ENCODE data around the gene UBE2H.

- no peak for TF ChIP-seq SRF (IDR thresholded peaks at IDR 0.05; ENCODE audit: low read depth in 2 of 2, low read length in 2 of 2)
- TF ChIP-seq KDM1A (IDR thresholded peaks at IDR 0.05; ENCODE audit: borderline replicate concordance): no peak
- TF ChIP-seq, protein P1, sequence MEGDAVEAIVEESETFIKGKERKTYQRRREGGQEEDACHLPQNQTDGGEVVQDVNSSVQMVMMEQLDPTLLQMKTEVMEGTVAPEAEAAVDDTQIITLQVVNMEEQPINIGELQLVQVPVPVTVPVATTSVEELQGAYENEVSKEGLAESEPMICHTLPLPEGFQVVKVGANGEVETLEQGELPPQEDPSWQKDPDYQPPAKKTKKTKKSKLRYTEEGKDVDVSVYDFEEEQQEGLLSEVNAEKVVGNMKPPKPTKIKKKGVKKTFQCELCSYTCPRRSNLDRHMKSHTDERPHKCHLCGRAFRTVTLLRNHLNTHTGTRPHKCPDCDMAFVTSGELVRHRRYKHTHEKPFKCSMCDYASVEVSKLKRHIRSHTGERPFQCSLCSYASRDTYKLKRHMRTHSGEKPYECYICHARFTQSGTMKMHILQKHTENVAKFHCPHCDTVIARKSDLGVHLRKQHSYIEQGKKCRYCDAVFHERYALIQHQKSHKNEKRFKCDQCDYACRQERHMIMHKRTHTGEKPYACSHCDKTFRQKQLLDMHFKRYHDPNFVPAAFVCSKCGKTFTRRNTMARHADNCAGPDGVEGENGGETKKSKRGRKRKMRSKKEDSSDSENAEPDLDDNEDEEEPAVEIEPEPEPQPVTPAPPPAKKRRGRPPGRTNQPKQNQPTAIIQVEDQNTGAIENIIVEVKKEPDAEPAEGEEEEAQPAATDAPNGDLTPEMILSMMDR (IDR thresholded peaks at IDR 0.05 in 2 of 3, conservative IDR thresholded peaks at IDR 0.05 in 1 of 3; ENCODE audit: control insufficient read depth in 2 of 3, extremely low read depth in 1 of 3, insufficient read depth in 1 of 3, low read depth in 3 of 3, low read length in 3 of 3): no peak
- TF ChIP-seq TCF12 (IDR thresholded peaks at IDR 0.05; ENCODE audit: low read depth, low read length): no peak
- TF ChIP-seq SIN3A (IDR thresholded peaks at IDR 0.05; ENCODE audit: low read depth, low read length): no peak
- TF ChIP-seq GABPA (IDR thresholded peaks at IDR 0.05; ENCODE audit: low read depth): no peak
- no peak for TF ChIP-seq EZH2 (IDR thresholded peaks at IDR 0.05; ENCODE audit: borderline replicate concordance, control insufficient read depth, low read depth, low read length)
- TF ChIP-seq, protein P2, sequence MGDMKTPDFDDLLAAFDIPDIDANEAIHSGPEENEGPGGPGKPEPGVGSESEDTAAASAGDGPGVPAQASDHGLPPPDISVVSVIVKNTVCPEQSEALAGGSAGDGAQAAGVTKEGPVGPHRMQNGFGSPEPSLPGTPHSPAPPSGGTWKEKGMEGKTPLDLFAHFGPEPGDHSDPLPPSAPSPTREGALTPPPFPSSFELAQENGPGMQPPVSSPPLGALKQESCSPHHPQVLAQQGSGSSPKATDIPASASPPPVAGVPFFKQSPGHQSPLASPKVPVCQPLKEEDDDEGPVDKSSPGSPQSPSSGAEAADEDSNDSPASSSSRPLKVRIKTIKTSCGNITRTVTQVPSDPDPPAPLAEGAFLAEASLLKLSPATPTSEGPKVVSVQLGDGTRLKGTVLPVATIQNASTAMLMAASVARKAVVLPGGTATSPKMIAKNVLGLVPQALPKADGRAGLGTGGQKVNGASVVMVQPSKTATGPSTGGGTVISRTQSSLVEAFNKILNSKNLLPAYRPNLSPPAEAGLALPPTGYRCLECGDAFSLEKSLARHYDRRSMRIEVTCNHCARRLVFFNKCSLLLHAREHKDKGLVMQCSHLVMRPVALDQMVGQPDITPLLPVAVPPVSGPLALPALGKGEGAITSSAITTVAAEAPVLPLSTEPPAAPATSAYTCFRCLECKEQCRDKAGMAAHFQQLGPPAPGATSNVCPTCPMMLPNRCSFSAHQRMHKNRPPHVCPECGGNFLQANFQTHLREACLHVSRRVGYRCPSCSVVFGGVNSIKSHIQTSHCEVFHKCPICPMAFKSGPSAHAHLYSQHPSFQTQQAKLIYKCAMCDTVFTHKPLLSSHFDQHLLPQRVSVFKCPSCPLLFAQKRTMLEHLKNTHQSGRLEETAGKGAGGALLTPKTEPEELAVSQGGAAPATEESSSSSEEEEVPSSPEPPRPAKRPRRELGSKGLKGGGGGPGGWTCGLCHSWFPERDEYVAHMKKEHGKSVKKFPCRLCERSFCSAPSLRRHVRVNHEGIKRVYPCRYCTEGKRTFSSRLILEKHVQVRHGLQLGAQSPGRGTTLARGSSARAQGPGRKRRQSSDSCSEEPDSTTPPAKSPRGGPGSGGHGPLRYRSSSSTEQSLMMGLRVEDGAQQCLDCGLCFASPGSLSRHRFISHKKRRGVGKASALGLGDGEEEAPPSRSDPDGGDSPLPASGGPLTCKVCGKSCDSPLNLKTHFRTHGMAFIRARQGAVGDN (IDR thresholded peaks at IDR 0.05): no peak
- TF ChIP-seq SP1 (IDR thresholded peaks at IDR 0.05; ENCODE audit: low read depth, low read length): no peak
- TF ChIP-seq, protein P3, sequence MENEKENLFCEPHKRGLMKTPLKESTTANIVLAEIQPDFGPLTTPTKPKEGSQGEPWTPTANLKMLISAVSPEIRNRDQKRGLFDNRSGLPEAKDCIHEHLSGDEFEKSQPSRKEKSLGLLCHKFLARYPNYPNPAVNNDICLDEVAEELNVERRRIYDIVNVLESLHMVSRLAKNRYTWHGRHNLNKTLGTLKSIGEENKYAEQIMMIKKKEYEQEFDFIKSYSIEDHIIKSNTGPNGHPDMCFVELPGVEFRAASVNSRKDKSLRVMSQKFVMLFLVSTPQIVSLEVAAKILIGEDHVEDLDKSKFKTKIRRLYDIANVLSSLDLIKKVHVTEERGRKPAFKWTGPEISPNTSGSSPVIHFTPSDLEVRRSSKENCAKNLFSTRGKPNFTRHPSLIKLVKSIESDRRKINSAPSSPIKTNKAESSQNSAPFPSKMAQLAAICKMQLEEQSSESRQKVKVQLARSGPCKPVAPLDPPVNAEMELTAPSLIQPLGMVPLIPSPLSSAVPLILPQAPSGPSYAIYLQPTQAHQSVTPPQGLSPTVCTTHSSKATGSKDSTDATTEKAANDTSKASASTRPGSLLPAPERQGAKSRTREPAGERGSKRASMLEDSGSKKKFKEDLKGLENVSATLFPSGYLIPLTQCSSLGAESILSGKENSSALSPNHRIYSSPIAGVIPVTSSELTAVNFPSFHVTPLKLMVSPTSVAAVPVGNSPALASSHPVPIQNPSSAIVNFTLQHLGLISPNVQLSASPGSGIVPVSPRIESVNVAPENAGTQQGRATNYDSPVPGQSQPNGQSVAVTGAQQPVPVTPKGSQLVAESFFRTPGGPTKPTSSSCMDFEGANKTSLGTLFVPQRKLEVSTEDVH (IDR thresholded peaks at IDR 0.05; ENCODE audit: low read depth, partially characterized antibody): no peak
- TF ChIP-seq MYC (IDR thresholded peaks at IDR 0.05; ENCODE audit: insufficient read depth, insufficient read length, insufficient replicate concordance, low read length, severe bottlenecking): no peak
Measured at GRCh38 chr7:129875745-129876411, 76.9 kb downstream of the UBE2H start.

All from GM12878 (cell line).